HCEC 1CT (cell line): ENCODE measurements around the gene FBXO27.
"Not testable (repeated sequence)": the region's sequence is repeated elsewhere in the genome, so short reads cannot be mapped to it uniquely, and the experiment has no call there.

Experiments used
- DNase-seq: peaks from one replicate; pipeline ENCODE4 v3.0.0-alpha.2; 2017

FBXO27 gene, protein sequence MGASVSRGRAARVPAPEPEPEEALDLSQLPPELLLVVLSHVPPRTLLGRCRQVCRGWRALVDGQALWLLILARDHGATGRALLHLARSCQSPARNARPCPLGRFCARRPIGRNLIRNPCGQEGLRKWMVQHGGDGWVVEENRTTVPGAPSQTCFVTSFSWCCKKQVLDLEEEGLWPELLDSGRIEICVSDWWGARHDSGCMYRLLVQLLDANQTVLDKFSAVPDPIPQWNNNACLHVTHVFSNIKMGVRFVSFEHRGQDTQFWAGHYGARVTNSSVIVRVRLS

DNA sequence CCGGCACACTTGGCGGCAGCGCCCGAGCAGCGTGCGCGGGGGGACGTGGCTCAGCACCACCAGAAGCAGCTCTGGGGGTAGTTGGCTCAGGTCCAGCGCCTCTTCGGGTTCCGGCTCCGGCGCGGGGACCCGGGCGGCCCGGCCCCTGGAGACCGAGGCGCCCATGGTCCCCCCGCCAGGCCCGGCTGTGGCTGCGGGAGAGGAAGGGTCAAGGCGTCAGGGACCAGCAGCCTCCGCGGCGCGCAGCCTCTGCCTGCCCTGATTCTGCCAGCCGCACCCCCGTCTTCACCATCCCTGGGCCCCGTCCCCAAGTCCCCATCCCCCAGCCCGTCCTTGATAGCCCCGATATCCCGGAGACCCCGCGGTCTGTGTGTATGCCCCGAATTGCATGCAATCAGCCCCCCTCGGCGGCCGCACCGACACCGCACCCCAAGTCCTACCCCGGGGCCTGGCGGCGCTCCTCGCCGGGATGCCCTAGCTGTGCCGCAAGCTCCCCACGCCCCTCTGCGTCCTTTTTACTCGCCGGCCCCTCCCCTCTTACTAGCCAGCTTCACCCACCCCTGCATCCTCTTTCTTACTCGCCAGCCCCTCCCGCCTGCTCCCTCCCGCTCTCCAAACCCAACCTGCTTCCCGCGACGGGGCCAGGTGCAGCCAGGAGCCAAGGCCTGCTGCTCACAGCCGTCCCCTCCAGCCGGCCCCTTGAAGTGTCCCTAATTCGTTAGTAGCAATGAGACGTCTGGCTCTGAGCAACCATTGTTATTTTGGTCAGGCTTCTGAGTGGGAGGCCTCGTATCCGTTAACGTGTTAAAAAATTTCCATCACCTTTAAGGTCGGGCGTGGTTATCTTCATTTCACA, at the start of gene FBXO27:
TSS of gene FBXO27 (minus strand) at position 487 of the 856 bp plus-strand sequence. CDS start at position 165, 322 bp downstream.
- DNase-seq, result no peak

- no peak for DNase-seq
Observed at GRCh38 chr19:39080431-39080830, 48.1 kb upstream of the FBXO27 start.

- peak; percentile 95 for DNase-seq
Observed at GRCh38 chr19:39078436-39079200, 46.3 kb upstream of the FBXO27 start.

DNA sequence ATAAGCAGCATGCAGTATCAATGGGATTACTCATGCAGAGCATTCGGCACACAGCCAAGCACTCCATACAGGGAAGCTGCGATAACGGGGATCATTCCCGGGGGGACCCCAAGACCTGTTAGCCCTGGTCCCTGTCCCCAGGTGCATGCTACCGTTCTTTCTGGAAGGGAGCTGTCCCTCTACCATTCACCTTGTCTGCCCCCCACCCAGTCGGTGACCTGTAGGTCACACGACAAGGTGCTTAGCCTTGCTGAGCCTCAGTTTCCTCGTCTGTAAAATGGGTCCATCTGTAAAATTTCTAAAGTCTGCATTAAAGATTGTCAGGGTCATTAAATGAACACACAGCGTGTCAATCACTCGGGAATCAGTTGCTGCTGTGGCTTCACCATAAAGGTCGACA, 45.0 kb upstream of the FBXO27 start:
- DNase-seq, result no peak

DNA sequence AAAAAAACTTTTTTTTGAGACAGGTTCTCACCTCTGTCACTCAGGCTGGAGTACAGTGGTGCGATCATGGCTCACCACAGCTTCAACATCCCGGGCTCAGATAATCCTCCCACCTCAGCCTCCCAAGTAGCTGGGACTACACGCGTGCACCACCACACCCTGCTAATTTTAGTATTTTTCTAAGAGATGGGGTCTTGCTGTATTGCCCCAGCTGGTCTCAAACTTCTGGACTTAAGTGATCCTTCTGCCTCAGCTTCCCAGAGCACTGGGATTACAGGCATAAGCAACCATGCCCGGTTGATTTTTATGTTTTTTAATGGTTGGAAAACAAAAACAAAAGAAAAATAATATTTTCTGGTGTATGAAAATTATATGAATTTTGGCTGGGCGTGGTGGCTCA, 42.6 kb upstream of the FBXO27 start:
- DNase-seq, result no peak

DNA sequence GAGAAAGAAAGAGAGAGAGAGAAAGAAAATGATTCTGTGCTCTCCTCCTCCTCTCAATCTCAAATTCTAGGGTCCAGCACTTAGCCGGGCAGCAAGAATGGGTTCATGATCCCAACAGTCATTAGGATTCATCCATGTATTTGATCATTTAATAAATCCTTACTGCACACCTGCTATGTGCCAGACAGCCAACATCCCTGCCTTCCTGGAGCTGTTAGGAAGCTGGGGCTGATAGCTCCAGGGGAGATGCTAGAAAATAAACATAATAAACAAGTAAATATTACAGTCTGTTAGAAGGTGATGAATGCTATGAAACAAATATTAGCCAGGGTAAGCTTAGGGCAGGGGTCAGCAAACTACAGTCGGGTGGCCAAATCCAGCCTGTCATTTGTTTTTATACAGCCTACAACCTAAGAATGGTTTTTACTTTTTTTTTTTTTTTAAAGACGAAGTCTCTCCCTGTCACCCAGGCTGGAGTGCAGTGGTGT, 41.9 kb upstream of the FBXO27 start:
- no peak for DNase-seq

DNA sequence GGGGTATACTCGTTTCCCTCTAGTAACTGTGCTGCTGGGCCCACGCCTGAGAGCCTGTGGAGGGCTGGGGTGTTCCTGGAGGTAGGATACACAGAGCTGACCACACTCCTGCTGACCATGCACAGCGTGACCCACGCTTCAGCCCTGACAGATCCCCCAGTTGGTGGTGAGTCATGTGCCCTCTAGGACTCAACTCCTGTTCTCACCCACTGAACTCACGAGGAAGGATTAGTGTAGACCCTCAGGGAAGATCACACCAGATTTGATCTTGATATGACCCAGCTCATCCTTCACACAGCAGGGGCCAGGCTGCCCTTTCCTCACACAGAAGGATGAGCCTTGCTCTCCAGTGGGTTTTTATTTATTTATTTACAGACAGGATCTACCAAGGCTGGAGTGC, 38.5 kb upstream of the FBXO27 start:
- peak; percentile 51 for DNase-seq

DNA sequence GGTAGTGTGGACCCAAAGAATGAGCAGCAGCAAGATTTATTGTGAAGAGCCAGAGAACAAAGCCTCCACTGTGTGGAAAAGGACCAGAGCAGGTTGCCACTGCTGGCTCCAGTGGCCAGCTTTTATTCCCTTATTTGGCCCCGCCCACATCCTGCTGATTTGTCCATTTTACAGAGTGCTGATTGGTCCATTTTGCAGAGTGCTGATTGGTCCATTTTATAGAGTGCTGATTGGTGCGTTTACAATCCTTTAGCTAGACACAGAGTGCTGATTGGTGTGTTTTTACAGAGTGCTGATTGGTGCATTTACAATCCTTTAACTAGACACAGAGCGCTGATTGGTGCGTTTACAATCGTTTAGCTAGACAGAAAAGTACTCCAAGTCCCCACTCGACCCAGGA, 35.9 kb upstream of the FBXO27 start:
- DNase-seq, result not testable (repeated sequence)

DNA sequence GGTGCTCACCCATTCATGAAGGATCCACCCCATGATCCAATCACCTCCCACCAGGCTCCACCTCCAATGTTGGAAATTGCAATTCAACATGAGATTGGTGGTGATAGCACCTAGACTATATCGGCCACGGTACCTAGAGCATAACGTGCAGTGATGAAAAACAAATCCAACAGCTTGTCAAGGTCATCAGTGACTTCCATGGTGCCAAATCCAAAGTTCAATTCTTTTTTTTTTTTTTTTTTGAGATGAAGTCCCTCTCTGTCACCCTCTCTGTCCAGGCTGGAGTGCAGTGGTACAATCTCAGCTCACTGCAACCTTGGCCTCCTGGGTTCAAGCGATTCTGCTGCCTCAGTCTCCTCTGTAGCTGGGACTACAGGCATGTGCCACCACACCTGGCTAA, 34.8 kb upstream of the FBXO27 start:
- DNase-seq, result no peak

- DNase-seq, result no peak
Observed at GRCh38 chr19:39065928-39066327, 33.6 kb upstream of the FBXO27 start.

DNA sequence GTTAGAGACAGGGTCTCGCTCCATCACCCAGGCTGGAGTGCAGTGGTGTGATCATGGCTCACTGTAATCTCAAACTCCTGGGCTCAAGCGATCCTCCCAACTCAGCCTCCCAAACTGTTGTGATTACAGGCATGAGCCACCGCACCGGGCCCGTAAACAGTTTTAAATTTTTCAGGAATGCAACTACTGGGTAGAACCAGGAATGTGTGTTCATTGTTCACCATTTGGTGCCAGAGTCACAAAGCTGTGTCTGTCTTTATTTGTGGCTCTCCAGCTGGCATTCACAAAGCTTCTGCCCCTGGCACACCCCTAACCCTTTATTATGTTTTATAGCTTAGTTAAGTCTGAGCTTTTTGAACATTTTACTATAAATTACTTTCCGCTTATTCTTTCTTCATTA, 32.1 kb upstream of the FBXO27 start:
- DNase-seq, result no peak

GRCh38 chr19:39060171-39060570, 27.8 kb upstream of the FBXO27 start:
- no peak for DNase-seq

GRCh38 chr19:39059302-39059701, 27.0 kb upstream of the FBXO27 start:
- DNase-seq, result no peak

GRCh38 chr19:39057615-39058014, 25.3 kb upstream of the FBXO27 start:
- no peak for DNase-seq

GRCh38 chr19:39054091-39054470, 21.7 kb upstream of the FBXO27 start:
- DNase-seq, result no peak

- no peak for DNase-seq
Observed at GRCh38 chr19:39053276-39054090, 21.1 kb upstream of the FBXO27 start.

- DNase-seq, result no peak
Observed at GRCh38 chr19:39052846-39053245, 20.5 kb upstream of the FBXO27 start.

DNA sequence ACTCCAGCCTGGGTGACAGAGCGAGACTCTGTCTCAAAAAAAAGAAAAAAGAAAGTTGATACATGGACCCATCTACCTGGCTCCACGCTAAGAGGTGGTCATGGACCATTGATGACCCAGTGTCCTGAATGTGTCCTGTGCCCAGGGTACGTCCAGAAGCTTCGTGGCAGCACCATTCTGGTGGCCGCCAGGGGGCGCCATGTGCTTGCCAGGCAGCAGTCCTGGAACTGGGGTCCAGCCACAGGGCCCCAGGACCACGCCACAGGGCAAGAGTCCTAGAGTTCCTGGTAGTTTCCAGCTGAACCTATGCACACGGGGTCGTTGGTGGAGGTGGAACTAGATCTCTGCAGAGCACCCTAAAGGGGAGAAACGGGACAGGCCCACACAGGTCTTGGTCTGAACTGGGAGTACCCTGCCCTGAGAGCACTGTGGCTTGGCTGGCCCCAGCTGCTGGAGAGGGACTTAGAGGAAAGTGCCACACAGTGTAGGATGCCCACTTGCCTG, 19.9 kb upstream of the FBXO27 start:
- peak; percentile 36 for DNase-seq

- DNase-seq, result no peak
Observed at GRCh38 chr19:39047073-39047472, 14.7 kb upstream of the FBXO27 start.

DNA sequence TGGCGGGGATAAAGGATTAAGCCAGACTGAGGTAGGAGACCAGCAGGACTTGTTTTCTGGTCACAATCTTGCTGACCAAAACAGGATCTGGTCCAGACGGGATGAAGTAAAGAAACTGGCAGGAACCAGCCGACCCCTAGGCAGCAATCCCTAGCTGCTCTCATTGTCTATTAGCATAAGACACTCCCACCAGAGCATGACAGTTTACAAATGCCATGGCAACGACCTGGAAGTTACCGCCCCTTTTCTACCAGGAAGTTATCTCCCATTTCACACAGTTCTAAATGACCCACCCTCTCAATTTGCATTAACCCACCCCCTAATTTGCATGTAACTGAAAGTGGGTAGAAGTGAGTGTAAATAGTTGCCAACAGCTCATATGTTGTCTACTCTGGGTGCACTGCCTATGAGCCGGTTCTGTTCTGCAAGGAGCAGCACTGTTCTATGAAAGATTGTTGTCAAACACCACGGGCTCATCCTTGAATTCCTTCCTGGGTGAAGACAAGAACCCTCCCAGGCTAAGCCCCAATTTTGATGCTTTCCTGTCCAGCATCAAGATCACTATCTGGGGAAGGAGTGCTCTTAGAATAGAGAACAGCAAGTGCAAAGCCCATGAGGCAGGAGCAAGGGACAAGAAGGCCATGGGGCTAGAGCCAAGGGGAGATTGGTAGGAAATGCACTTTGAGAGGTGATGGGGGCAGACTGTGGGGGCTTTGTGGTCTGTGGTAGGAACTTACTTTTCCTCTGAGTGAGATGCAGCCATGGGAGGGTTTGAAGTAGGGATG, 13.9 kb upstream of the FBXO27 start:
- DNase-seq, result no peak

DNA sequence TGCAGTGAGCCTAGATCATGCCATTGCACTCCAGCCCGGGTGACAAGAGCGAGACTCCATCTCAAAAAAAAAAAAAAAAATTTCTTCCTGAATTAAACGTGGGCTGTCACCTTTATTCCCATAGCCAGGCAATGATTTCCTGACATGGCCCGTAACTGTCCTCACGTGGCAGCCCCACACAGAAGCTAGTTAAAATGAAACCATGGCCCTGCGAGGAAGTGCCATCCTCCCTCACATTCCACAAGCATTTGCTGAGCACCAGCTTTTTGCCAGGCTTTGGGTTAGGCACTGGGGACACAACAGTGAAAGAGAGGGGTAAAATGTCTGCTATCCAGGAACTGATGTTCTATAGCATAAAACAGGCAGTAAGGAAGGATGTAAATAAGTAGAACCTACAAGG, 13.2 kb upstream of the FBXO27 start:
- no peak for DNase-seq
